ENCODE measurements around the gene PTPRD.

GRCh38 chr9:10104774-10105173, 508.0 kb downstream of the PTPRD start:
- TF ChIP-seq, protein P1, sequence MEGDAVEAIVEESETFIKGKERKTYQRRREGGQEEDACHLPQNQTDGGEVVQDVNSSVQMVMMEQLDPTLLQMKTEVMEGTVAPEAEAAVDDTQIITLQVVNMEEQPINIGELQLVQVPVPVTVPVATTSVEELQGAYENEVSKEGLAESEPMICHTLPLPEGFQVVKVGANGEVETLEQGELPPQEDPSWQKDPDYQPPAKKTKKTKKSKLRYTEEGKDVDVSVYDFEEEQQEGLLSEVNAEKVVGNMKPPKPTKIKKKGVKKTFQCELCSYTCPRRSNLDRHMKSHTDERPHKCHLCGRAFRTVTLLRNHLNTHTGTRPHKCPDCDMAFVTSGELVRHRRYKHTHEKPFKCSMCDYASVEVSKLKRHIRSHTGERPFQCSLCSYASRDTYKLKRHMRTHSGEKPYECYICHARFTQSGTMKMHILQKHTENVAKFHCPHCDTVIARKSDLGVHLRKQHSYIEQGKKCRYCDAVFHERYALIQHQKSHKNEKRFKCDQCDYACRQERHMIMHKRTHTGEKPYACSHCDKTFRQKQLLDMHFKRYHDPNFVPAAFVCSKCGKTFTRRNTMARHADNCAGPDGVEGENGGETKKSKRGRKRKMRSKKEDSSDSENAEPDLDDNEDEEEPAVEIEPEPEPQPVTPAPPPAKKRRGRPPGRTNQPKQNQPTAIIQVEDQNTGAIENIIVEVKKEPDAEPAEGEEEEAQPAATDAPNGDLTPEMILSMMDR (IDR thresholded peaks at IDR 0.05 in 2 of 3, conservative IDR thresholded peaks at IDR 0.05 in 1 of 3; ENCODE audit: borderline replicate concordance in 1 of 3, insufficient read depth in 1 of 3, low read depth in 2 of 3, low read length in 2 of 3): no peak
- TF ChIP-seq SIN3A (IDR thresholded peaks at IDR 0.05; ENCODE audit: low read depth) (no peak), YY1 (IDR thresholded peaks at IDR 0.05; ENCODE audit: extremely low read depth, insufficient replicate concordance, low read depth, low read length) (no peak), EZH2 (IDR thresholded peaks at IDR 0.05) (no peak), POLR2AphosphoS5 (IDR thresholded peaks at IDR 0.05; ENCODE audit: low read depth, low read length) (no peak), CEBPB (IDR thresholded peaks at IDR 0.05; ENCODE audit: low read depth) (no peak), TCF7L2 (IDR thresholded peaks at IDR 0.05; ENCODE audit: borderline replicate concordance, extremely low read depth, insufficient read depth, insufficient read length) (no peak), POLR2A (IDR thresholded peaks at IDR 0.05; ENCODE audit: borderline replicate concordance, extremely low read depth, insufficient read depth, insufficient read length) (no peak), MAX (IDR thresholded peaks at IDR 0.05) (no peak), EGR1 (IDR thresholded peaks at IDR 0.05; ENCODE audit: low read depth) (no peak), RAD21 (IDR thresholded peaks at IDR 0.05; ENCODE audit: low read depth) (no peak), EZH2phosphoT487 (IDR thresholded peaks at IDR 0.05; ENCODE audit: borderline replicate concordance) (no peak), SRF (IDR thresholded peaks at IDR 0.05; ENCODE audit: low read depth) (no peak)
- TF ChIP-seq, protein P2, sequence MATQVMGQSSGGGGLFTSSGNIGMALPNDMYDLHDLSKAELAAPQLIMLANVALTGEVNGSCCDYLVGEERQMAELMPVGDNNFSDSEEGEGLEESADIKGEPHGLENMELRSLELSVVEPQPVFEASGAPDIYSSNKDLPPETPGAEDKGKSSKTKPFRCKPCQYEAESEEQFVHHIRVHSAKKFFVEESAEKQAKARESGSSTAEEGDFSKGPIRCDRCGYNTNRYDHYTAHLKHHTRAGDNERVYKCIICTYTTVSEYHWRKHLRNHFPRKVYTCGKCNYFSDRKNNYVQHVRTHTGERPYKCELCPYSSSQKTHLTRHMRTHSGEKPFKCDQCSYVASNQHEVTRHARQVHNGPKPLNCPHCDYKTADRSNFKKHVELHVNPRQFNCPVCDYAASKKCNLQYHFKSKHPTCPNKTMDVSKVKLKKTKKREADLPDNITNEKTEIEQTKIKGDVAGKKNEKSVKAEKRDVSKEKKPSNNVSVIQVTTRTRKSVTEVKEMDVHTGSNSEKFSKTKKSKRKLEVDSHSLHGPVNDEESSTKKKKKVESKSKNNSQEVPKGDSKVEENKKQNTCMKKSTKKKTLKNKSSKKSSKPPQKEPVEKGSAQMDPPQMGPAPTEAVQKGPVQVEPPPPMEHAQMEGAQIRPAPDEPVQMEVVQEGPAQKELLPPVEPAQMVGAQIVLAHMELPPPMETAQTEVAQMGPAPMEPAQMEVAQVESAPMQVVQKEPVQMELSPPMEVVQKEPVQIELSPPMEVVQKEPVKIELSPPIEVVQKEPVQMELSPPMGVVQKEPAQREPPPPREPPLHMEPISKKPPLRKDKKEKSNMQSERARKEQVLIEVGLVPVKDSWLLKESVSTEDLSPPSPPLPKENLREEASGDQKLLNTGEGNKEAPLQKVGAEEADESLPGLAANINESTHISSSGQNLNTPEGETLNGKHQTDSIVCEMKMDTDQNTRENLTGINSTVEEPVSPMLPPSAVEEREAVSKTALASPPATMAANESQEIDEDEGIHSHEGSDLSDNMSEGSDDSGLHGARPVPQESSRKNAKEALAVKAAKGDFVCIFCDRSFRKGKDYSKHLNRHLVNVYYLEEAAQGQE (IDR thresholded peaks at IDR 0.05; ENCODE audit: low read depth): no peak
